Measurements from ENCODE around the gene TMEM165. TPM values are rescaled to one million over a fixed set of nuclear protein-coding genes. Genes with fewer than 3 reads are reported as not detected.

The TMEM165 gene
- total and polyA plus RNA-seq, 9 of the 15 experiments (the other 6 are each of a cell fraction or from before 2014, with no cell fraction given): 21.3 to 145 (median 96.8) TPM

GRCh38 chr4:55345980-55346850, 49.5 kb upstream of the TMEM165 start, which contains the start of gene SRD5A3 (continued):
- TF ChIP-seq, protein P1, sequence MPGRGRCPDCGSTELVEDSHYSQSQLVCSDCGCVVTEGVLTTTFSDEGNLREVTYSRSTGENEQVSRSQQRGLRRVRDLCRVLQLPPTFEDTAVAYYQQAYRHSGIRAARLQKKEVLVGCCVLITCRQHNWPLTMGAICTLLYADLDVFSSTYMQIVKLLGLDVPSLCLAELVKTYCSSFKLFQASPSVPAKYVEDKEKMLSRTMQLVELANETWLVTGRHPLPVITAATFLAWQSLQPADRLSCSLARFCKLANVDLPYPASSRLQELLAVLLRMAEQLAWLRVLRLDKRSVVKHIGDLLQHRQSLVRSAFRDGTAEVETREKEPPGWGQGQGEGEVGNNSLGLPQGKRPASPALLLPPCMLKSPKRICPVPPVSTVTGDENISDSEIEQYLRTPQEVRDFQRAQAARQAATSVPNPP (IDR thresholded peaks at IDR 0.05; ENCODE audit: borderline replicate concordance, insufficient read depth, insufficient read length): no peak
- TF ChIP-seq HMGN3 (IDR thresholded peaks at IDR 0.05; ENCODE audit: borderline replicate concordance, extremely low read depth, insufficient read length, low read depth, low read length) (peak; percentile 72), NFRKB (IDR thresholded peaks at IDR 0.05; ENCODE audit: low read depth) (no peak), MBD1 (CRISPR knock-in tag; IDR thresholded peaks at IDR 0.05) (no peak), STAT5B (CRISPR knock-in tag; IDR thresholded peaks at IDR 0.05) (no peak), BRCA1 (IDR thresholded peaks at IDR 0.05) (no peak), BRCA1 (CRISPR knock-in tag; IDR thresholded peaks at IDR 0.05) (no peak), CGGBP1 (CRISPR knock-in tag; IDR thresholded peaks at IDR 0.05) (no peak), MLX (CRISPR knock-in tag; conservative IDR thresholded peaks at IDR 0.05) (no peak), SLC30A9 (CRISPR knock-in tag; IDR thresholded peaks at IDR 0.05) (no peak), HNRNPK (IDR thresholded peaks at IDR 0.05; ENCODE audit: low read depth, low read length, poor library complexity, severe bottlenecking) (no peak), ATF2 (CRISPR knock-in tag; IDR thresholded peaks at IDR 0.05) (no peak; the same call in 1 of the 2 replicates), CSDE1 (IDR thresholded peaks at IDR 0.05) (peak in 1 of 2 experiments; percentile 48; a peak in 1 of 4 replicates), KHSRP (IDR thresholded peaks at IDR 0.05) (no peak), LCOR (CRISPR knock-in tag; IDR thresholded peaks at IDR 0.05) (peak; percentile 60; the same call in 1 of the 2 replicates), KDM1A (IDR thresholded peaks at IDR 0.05) (peak in 1 of 2 experiments; percentile 25; a peak in 1 of 4 replicates), KDM2B (CRISPR knock-in tag; IDR thresholded peaks at IDR 0.05) (peak; percentile 56)
- TF ChIP-seq, protein P2, sequence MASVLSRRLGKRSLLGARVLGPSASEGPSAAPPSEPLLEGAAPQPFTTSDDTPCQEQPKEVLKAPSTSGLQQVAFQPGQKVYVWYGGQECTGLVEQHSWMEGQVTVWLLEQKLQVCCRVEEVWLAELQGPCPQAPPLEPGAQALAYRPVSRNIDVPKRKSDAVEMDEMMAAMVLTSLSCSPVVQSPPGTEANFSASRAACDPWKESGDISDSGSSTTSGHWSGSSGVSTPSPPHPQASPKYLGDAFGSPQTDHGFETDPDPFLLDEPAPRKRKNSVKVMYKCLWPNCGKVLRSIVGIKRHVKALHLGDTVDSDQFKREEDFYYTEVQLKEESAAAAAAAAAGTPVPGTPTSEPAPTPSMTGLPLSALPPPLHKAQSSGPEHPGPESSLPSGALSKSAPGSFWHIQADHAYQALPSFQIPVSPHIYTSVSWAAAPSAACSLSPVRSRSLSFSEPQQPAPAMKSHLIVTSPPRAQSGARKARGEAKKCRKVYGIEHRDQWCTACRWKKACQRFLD (CRISPR knock-in tag; IDR thresholded peaks at IDR 0.05): no peak
- TF ChIP-seq, protein P3, sequence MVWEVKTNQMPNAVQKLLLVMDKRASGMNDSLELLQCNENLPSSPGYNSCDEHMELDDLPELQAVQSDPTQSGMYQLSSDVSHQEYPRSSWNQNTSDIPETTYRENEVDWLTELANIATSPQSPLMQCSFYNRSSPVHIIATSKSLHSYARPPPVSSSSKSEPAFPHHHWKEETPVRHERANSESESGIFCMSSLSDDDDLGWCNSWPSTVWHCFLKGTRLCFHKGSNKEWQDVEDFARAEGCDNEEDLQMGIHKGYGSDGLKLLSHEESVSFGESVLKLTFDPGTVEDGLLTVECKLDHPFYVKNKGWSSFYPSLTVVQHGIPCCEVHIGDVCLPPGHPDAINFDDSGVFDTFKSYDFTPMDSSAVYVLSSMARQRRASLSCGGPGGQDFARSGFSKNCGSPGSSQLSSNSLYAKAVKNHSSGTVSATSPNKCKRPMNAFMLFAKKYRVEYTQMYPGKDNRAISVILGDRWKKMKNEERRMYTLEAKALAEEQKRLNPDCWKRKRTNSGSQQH (CRISPR knock-in tag; IDR thresholded peaks at IDR 0.05): no peak
